ENCODE data around the gene ULBP2.
"Not testable (repeated sequence)": the region's sequence is repeated elsewhere in the genome, so short reads cannot be mapped to it uniquely, and the experiment has no call there.

ULBP2 gene

GRCh38 chr6:149960488-149960887 lies 18.7 kb downstream of the ULBP2 start:
- DNase-seq (ENCODE audit: insufficient read length, low spot score) = no peak
- no peak for TF ChIP-seq POLR2A (IDR thresholded peaks at IDR 0.05; ENCODE audit: low read depth, low read length)
- TF ChIP-seq POU2F2 (IDR thresholded peaks at IDR 0.05; ENCODE audit: low read depth, low read length) = no peak
- TF ChIP-seq SPI1 (IDR thresholded peaks at IDR 0.05; ENCODE audit: low read depth, low read length) = no peak
- no peak for TF ChIP-seq TAF1 (IDR thresholded peaks at IDR 0.05; ENCODE audit: low read depth, low read length)
- no peak for TF ChIP-seq POLR2AphosphoS5 (IDR thresholded peaks at IDR 0.05; ENCODE audit: low read depth, low read length)
- TF ChIP-seq PAX5 (IDR thresholded peaks at IDR 0.05; ENCODE audit: insufficient read depth, low read length, severe bottlenecking) = no peak
- FAIRE-seq = no peak

- FAIRE-seq (no peak), DNase-seq (ENCODE audit: insufficient read length, low spot score) (no peak)
- TF ChIP-seq POLR2A (IDR thresholded peaks at IDR 0.05; ENCODE audit: low read depth, low read length) (no peak), SPI1 (IDR thresholded peaks at IDR 0.05; ENCODE audit: low read depth, low read length) (no peak), TAF1 (IDR thresholded peaks at IDR 0.05; ENCODE audit: low read depth, low read length) (no peak), POU2F2 (IDR thresholded peaks at IDR 0.05; ENCODE audit: low read depth, low read length) (no peak), POLR2AphosphoS5 (IDR thresholded peaks at IDR 0.05; ENCODE audit: low read depth, low read length) (no peak), PAX5 (IDR thresholded peaks at IDR 0.05; ENCODE audit: insufficient read depth, low read length, severe bottlenecking) (no peak)
Observed at GRCh38 chr6:149961728-149962425, 20.1 kb downstream of the ULBP2 start.

DNA sequence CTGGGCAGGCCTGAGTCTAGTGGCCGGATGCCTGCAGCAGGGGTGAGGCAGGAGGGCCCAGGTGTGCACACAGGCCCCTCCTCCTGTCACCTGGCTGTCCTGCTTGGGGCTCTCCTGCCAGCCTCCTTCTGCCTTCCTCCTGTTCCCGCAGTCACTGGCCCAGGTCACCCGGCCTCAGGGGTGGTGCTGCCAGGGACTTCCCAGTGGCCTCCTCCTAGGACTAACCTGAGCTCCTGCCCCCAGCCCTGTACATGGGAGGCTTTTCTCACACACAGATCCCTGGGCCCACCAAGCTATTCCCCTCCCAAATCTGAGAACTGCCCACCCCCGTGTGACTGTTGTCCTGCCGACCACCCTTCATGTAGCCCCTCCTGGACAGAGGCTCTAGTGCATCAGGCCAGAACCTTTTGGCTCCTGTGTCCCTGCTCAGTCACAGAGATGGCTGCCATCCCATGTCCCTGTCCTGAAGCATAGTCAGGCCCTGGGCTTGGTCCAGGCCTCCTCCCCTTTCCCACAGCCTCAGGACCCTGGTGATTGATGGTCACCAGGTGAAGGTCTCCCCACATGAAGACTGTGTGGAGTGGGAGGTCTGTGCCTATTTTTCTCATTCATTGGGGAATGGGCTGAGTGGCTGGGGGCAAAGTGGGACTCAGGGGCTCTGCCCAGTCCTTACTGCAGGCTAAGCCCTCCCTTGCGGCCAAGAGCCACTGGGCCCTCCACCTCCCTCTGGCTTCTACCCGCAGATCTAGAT lies 20.8 kb downstream of the ULBP2 start:
- no peak for DNase-seq (ENCODE audit: insufficient read length, low spot score)
- no peak for TF ChIP-seq TAF1 (IDR thresholded peaks at IDR 0.05; ENCODE audit: low read depth, low read length)
- TF ChIP-seq POLR2A (IDR thresholded peaks at IDR 0.05; ENCODE audit: low read depth, low read length) = no peak
- no peak for TF ChIP-seq POU2F2 (IDR thresholded peaks at IDR 0.05; ENCODE audit: low read depth, low read length)
- TF ChIP-seq PAX5 (IDR thresholded peaks at IDR 0.05; ENCODE audit: insufficient read depth, low read length, severe bottlenecking) = no peak
- TF ChIP-seq SPI1 (IDR thresholded peaks at IDR 0.05; ENCODE audit: low read depth, low read length) = no peak
- no peak for TF ChIP-seq POLR2AphosphoS5 (IDR thresholded peaks at IDR 0.05; ENCODE audit: low read depth, low read length)
- FAIRE-seq = no peak

DNA sequence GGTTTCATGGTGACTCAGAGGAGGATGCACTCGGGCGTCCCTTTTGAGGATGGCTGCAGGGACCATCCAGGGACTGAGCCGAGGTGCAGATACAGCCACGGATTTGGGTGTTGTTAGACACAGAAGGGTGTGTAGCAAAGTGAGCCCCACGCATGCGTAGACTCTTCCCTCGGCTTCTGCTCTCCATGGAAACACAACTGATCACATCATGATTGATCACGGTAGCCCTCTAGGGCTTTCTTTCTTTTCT lies 21.3 kb downstream of the ULBP2 start:
- FAIRE-seq = no peak
- no peak for TF ChIP-seq POLR2AphosphoS5 (IDR thresholded peaks at IDR 0.05; ENCODE audit: low read depth, low read length)
- TF ChIP-seq POLR2A (IDR thresholded peaks at IDR 0.05; ENCODE audit: low read depth, low read length) = no peak
- no peak for TF ChIP-seq PAX5 (IDR thresholded peaks at IDR 0.05; ENCODE audit: insufficient read depth, low read length, severe bottlenecking)
- no peak for DNase-seq (ENCODE audit: insufficient read length, low spot score)

DNA sequence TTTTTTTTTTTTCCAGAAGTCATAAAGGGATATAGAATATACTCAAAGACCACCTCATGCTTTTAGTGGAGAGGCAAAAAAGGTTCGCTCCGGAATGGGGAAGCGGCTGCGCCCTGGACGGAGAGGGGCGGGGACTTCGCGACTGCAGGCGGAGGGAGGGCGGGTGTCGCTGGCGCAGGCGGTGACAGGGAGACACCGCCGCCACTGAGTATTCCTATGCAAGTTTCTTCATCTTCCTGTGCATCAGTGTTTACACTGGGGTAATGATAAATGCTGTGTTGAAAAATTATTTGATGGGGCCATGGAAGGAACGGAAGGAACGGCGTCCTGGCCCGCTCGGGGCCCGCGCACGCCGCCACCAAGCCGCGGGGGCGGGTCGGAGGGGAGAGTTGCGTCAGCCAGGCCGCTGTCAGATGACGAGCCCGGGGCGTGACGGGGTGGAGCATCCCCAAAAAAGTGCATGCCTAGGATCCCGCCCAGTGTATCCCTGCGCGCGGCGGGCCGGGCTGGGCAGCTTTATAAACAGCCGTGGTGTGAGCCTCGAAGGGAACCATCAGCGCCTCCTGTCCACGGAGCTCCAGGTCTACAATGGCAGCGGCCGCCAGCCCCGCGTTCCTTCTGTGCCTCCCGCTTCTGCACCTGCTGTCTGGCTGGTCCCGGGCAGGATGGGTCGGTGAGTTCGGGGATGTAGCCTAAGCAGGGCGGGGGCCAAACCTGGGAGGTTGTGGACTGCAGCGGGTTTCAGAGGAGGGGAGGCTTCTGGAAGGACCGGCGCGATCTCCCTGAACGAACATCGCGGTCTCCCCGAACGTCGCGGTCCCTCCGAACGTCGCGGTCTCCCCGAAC lies 21.9 kb downstream of the ULBP2 start, which contains the start of gene ULBP1:
TSS of gene ULBP1 (plus strand) at position 482 of the 846 bp plus-strand sequence. CDS start at position 589, 107 bp downstream.
- DNase-seq (ENCODE audit: insufficient read length, low spot score) = peak; percentile 48
- peak; percentile 9 for FAIRE-seq
- TF ChIP-seq SPI1 (IDR thresholded peaks at IDR 0.05; ENCODE audit: low read depth, low read length) (peak; percentile 14; the same call in 1 of the 2 replicates), POLR2A (IDR thresholded peaks at IDR 0.05; ENCODE audit: low read depth, low read length) (no peak), POLR2AphosphoS5 (IDR thresholded peaks at IDR 0.05; ENCODE audit: low read depth, low read length) (no peak)

DNA sequence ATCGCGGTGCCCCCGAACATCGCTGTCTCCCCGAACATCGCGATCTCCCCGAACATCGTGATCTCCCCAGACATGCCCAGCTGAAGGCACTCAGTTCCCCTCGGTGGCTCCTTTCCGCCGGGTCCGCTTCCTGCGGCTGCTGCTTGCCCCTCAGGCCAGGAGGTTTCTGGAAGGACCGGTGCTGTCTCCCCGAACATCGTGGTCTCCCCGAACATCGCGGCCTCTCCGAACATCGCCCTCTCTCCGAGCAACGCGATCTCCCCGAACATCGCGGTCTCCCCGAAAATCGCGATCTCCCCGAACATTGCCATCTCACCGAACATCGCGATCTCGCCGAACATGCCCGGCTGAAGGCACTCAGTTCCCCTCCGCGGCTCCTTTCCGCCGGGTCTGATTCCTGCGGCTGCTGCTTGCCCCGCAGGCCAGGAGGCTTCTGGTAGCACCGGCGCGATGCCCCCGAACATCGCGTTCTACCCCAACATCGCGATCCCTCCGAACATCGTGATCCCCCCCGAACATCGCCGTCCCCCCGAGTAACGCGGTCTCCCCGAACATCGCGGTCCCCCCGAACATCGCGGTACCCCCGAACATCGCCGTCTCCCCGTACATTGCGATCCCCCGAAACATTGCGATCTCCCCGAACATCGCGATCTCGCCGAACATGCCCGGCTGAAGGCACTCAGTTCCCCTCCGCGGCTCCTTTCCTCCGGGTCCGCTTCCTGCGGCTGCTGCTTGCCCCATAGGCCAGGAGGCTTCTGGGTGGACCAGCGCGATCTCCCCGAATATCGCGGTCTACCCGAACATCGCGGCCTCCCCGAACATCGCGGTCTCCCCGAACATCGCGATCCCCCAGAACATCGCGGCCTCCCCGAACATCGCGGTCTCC lies 22.7 kb downstream of the ULBP2 start:
- DNase-seq (ENCODE audit: insufficient read length, low spot score) = peak; percentile 35
- TF ChIP-seq POLR2AphosphoS5 (IDR thresholded peaks at IDR 0.05; ENCODE audit: low read depth, low read length) (no peak), TAF1 (IDR thresholded peaks at IDR 0.05; ENCODE audit: low read depth, low read length) (no peak), POLR2A (IDR thresholded peaks at IDR 0.05; ENCODE audit: low read depth, low read length) (no peak), PAX5 (IDR thresholded peaks at IDR 0.05; ENCODE audit: insufficient read depth, low read length, severe bottlenecking) (no peak), SPI1 (IDR thresholded peaks at IDR 0.05; ENCODE audit: low read depth, low read length) (no peak), POU2F2 (IDR thresholded peaks at IDR 0.05; ENCODE audit: low read depth, low read length) (no peak)

DNA sequence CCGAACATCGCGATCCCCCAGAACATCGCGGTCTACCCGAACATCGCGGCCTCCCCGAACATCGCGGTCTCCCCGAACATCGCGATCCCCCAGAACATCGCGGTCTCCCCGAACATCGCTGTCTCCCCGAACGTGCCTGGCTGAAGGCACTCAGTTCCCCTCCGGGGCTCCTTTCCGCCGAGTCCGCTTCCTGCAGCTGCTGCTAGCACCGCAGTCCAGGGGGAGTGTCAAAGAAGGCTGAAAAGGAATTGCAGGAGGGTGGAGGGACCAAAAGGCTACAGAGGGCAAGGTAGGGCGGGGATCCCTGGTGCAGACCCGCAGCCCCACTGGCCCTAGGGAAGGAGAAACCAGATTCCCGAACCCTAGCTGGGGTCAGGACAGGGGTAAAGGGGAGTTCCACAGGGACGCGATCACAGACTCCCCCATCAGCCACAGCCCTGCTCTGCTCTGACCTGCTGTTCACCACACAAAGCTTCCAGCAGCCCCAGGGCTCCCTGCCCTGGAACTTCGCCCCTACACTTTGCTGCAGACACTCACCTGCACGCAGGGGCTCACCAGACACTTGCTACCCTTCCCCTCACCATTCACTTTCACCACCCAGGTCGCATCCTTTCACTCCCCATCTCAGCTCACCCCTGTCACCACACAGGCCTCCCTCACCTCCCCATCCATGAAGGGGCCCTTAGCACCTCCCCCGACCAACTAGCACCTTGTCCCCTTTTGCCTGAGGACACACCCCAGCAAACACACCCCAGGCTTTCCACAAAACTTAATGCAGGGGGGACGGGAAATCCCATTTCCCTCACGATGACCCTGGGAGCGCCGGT lies 23.6 kb downstream of the ULBP2 start:
- TF ChIP-seq PAX5 (IDR thresholded peaks at IDR 0.05; ENCODE audit: insufficient read depth, low read length, severe bottlenecking) = no peak
- TF ChIP-seq SPI1 (IDR thresholded peaks at IDR 0.05; ENCODE audit: low read depth, low read length) = no peak
- no peak for TF ChIP-seq TAF1 (IDR thresholded peaks at IDR 0.05; ENCODE audit: low read depth, low read length)
- TF ChIP-seq POLR2AphosphoS5 (IDR thresholded peaks at IDR 0.05; ENCODE audit: low read depth, low read length) = no peak
- TF ChIP-seq POLR2A (IDR thresholded peaks at IDR 0.05; ENCODE audit: low read depth, low read length) = no peak
- no peak for TF ChIP-seq POU2F2 (IDR thresholded peaks at IDR 0.05; ENCODE audit: low read depth, low read length)
- no peak for FAIRE-seq
- peak; percentile 39 for DNase-seq (ENCODE audit: insufficient read length, low spot score)

More for the DNA sequence above, 22.7 kb downstream of the ULBP2 start:
- no peak for FAIRE-seq

DNA sequence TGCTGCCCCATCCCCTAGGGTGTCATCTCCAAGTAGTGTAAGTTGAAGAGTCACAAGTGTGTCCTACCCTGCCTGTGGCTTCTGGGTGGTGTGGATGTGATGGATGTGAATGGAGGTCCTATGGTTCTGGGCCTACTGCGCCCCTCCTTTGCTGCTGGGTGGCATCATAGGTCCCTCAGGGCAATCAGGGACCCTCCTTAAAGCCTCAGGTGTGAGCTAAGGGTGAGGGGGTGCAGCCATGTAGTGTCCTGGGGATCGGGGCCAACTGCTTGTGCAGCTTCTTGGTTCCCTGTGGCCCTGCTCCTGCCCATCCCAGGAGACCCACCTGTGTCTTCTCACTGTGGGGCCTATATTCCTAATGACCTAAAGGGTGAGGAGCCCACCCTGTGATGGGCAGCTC lies 24.5 kb downstream of the ULBP2 start:
- not testable (repeated sequence) for DNase-seq (ENCODE audit: insufficient read length, low spot score); FAIRE-seq
